Pancreas (tissue), 10 donors: ENCODE results near the gene FAF1. TPM values are rescaled to one million over a fixed set of nuclear protein-coding genes. Genes with fewer than 3 reads are reported as not detected.
A peak's percentile ranks its signal among the peaks of the same experiment; 100 is the strongest.

ENCODE experiments used
- ATAC-seq, 4 donors: fragments of 200-7000 bp; cut with Tn5 transposase; one replicate each; pipeline versions ENCODE4 v1.8.0 to v1.9.1; 2020; ENCODE audit warnings: mild to moderate bottlenecking in 4 of 4, moderate library complexity in 4 of 4
- DNase-seq, 6 donors: peaks; one replicate each; pipeline ENCODE4 v3.0.0-alpha.2; 2020
- FAIRE-seq: peaks from 2 replicates; lab custom pipeline; 2012; peaks lifted over from hg19 to GRCh38; lab: Jason Lieb, UNC
- H3K27ac ChIP-seq, 4 donors: fragments of 200-600 bp; sonication (generic); 1 replicate in 3 of 4; 2 replicates in 1 of 4; pipeline versions ENCODE4 v1.5.0 to v1.8.0; 2020
- H3K27me3 ChIP-seq, 4 donors: fragments of 200-600 bp; one replicate each; pipeline ENCODE4 v1.8.0; 2021
- H3K36me3 ChIP-seq, 3 donors: fragments of 200-600 bp; sonication (generic) in 1 of 3; one replicate each; pipeline versions ENCODE4 v1.5.0 to v1.8.0; 2020 to 2021
- H3K4me1 ChIP-seq, 3 donors: fragments of 200-600 bp; one replicate each; pipeline ENCODE4 v1.8.0; 2021
- H3K4me3 ChIP-seq, 4 donors: fragments of 200-600 bp; sonication (generic) in 2 of 4; one replicate each; pipeline versions ENCODE4 v1.5.0 to v1.8.0; 2020 to 2021
- H3K9me3 ChIP-seq, 4 donors: fragments of 200-600 bp; one replicate each; pipeline ENCODE4 v1.8.0; 2021
- CTCF ChIP-seq, 4 donors: fragments of 200-600 bp; sonication (generic) in 3 of 4; IDR thresholded peaks; one replicate each; pipeline versions ENCODE4 v1.5.0 to v1.8.0; 2021; ENCODE audit warnings: antibody characterized with exemption in 4 of 4
- WGBS, 2 donors: extraction: QIAGEN DNeasy Blood & Tissue Kit; methylation state at CpG; one replicate each; pipeline ENCODE4 v1.1.7; 2013; 5-methylcytosine and 5-hydroxymethylcytosine counted together
- intact Hi-C, 3 donors: fragments of 100-400 bp; cut with DNase I; formaldehyde crosslinking; loops; one replicate each; pipeline versions ENCODE4 v1.11.1 to v1.14.2; 2022
- polyA plus RNA-seq, 2 donors: library from polyadenylated mRNA; stranded (reverse); fragments of 200-250 nt; gene quantifications; one replicate each; pipeline ENCODE4 v1.2.3, GENCODE V29; 2013
- total RNA-seq, 6 donors: library from RNA; stranded (reverse); fragmentation: NEBNext Ultra II Directional in 4 of 6; extraction: Animal tissue kit (Norgen Biotek cat#: 25700) in 4 of 6; gene quantifications; one replicate each; pipeline versions ENCODE4 v1.2.1 to v1.2.4, GENCODE V29; 2021 to 2023
- donor health status: healthy with polysubstance abuse.
- donor health status: DM: no; HTN: no; CAD: no; lungs with moderate emphysema.
- donor health status: DM: no; HTN: no; CAD: no.
- donor health status: control.
- donor health status: control.
- donor health status: Bipolar disorder and iron deficiency.
- donor health status: DM: yes; HTN: yes; CAD: no.
- donor health status: DM: no; HTN: no; CAD: no.
- donor health status: DM: no; HTN: no; CAD: no.
- donor health status: DM: yes; HTN: yes; CAD: no.

FAF1 gene
- total and polyA plus RNA-seq, 8 donors = 13.9 to 46.6 (median 37.6) TPM

GRCh38 chr1:50710099-50710498 is 250.0 kb downstream of the FAF1 start:
- intact Hi-C loops = no loop called here
- Histone ChIP-seq H3K36me3 (no peaks in the 10 kb centered on the region), H3K27ac (no peak overlapping the region), H3K4me1 (no peaks in the 10 kb centered on the region), H3K9me3 (no peaks in the 10 kb centered on the region), H3K27me3 (no peaks in the 10 kb centered on the region), H3K4me3 (no peak overlapping the region)
- WGBS, 2 donors = 87 to 88% methylated on average over 3 of the region's 3 CpGs
- ATAC-seq (no peak), FAIRE-seq (no peak), DNase-seq (no peak)
- no peak for TF ChIP-seq CTCF (IDR thresholded peaks at IDR 0.05)

GRCh38 chr1:50707824-50708223 is 252.2 kb downstream of the FAF1 start:
- Histone ChIP-seq H3K27me3 (no peaks in the 10 kb centered on the region), H3K27ac (no peak overlapping the region), H3K36me3 (no peaks in the 10 kb centered on the region), H3K9me3 (no peaks in the 10 kb centered on the region), H3K4me3 (no peak overlapping the region), H3K4me1 (peaks cover 0 to 7% (median 0%) of the 10 kb centered on the region in 3 donors)
- ATAC-seq (no peak), DNase-seq (no peak), FAIRE-seq (no peak)
- TF ChIP-seq CTCF (IDR thresholded peaks at IDR 0.05) = no peak
- intact Hi-C loops = no loop called here
- 94 to 96% methylated on average over 7 of the region's 7 CpGs for WGBS, 2 donors

- Histone ChIP-seq H3K4me1 (peaks cover 11 to 21% (median 14%) of the 10 kb centered on the region in 3 donors), H3K27ac (no peak overlapping the region), H3K36me3 (no peaks in the 10 kb centered on the region), H3K27me3 (no peaks in the 10 kb centered on the region), H3K4me3 (no peak overlapping the region), H3K9me3 (no peaks in the 10 kb centered on the region)
- DNase-seq (no peak), FAIRE-seq (no peak), ATAC-seq (no peak)
- no peak for TF ChIP-seq CTCF (IDR thresholded peaks at IDR 0.05)
- intact Hi-C loops = no loop called here
- 66 to 73% methylated on average over 2 of the region's 2 CpGs for WGBS, 2 donors
These were observed 254.4 kb downstream of the FAF1 start for GRCh38 chr1:50705699-50706098.

- Histone ChIP-seq H3K4me1 (peaks cover 11 to 21% (median 14%) of the 10 kb centered on the region in 3 donors), H3K9me3 (no peaks in the 10 kb centered on the region), H3K27ac (no peak overlapping the region), H3K36me3 (no peaks in the 10 kb centered on the region), H3K4me3 (no peak overlapping the region), H3K27me3 (no peaks in the 10 kb centered on the region)
- FAIRE-seq (no peak), ATAC-seq (no peak), DNase-seq (no peak)
- WGBS, 2 donors = 13 to 20% methylated on average over 1 of the region's 1 CpG
- intact Hi-C loops = no loop called here
- no peak for TF ChIP-seq CTCF (IDR thresholded peaks at IDR 0.05)
These were observed 255.0 kb downstream of the FAF1 start for GRCh38 chr1:50705041-50705440.

- TF ChIP-seq CTCF (IDR thresholded peaks at IDR 0.05) = peak; percentile 17 to 56 (median 52)
- peak; percentile 64 to 85 (median 81) for ATAC-seq
- 3 to 7% methylated on average over 1 of the region's 1 CpG for WGBS, 2 donors
- Histone ChIP-seq H3K27me3 (no peaks in the 10 kb centered on the region), H3K36me3 (no peaks in the 10 kb centered on the region), H3K27ac (no peak overlapping the region), H3K4me1 (peaks cover 11 to 21% (median 14%) of the 10 kb centered on the region in 3 donors), H3K4me3 (no peak overlapping the region), H3K9me3 (no peaks in the 10 kb centered on the region)
- FAIRE-seq = no peak
- peak in 1 of 6 donors; percentile 13 for DNase-seq
- intact Hi-C loops = no loop called here
These were observed 255.9 kb downstream of the FAF1 start for GRCh38 chr1:50704126-50704525.
